Measurements from ENCODE around the gene FRMD4A.

The FRMD4A gene

GRCh38 chr10:14330388-14331061 lies at the start of gene FRMD4A:
TSS of gene FRMD4A (minus strand) at chr10:14330924.
- no peak for DNase-seq

DNA sequence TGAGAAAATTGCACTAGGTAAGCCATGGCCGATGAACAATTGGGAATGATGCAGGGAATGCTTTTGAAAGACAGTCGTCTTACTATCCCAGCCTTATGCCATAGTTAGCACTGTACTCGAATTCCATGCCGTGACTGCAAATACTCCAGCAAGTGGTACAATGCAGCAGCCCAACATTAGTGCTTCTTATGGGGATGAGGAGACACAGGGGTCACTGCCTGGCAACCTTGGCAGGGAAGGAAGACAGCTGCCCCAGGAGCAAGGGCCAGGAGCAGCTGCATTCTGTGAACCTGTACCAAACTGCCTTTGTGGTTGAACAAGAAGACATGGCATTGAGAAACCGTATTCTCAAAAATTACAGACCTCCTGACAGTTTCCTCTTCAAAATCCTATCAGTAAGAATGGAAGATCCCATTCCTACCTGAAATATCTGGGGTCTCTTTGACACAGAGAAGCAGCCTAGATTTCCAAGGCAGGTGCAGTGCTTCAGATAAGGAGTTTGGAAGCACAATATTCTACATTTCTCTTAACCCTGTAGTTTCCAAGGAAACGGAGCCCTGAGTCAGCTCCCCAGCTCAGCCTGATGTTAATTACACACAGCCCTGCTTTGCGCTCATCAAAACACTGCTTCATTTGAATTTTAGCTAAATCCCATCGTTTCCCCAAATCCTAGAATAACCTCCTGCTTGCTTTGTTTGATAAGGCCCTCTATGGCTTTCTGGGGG lies 49.0 kb upstream of the FRMD4A start:
- DNase-seq, result no peak

DNA sequence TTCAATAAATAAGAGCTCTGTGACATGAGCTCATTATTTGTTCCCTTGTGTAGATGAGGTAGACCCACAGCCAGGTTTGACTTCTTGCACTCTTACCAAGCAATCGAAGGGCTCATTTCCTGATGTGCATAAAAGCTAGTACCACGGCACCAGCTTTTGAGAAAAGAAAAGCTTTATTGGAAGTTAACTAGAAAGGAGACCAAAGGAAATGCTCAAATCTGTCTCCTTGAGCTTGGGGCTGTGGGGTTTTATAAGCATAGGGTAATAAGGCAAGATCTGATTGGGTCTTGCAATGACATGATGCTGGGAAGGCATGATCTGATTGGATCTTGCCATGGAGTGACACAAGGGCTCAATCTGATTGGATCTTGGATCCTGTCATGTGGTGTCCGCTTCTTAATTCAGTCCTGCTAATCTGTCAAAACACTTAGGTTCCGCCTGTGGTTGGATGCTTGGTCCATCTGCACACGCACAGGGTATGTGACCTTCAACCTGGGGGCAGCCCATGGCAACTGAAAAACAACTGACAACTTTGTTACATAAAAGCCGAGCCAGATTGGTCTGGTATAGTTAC lies 47.8 kb upstream of the FRMD4A start:
- DNase-seq, result no peak

DNA sequence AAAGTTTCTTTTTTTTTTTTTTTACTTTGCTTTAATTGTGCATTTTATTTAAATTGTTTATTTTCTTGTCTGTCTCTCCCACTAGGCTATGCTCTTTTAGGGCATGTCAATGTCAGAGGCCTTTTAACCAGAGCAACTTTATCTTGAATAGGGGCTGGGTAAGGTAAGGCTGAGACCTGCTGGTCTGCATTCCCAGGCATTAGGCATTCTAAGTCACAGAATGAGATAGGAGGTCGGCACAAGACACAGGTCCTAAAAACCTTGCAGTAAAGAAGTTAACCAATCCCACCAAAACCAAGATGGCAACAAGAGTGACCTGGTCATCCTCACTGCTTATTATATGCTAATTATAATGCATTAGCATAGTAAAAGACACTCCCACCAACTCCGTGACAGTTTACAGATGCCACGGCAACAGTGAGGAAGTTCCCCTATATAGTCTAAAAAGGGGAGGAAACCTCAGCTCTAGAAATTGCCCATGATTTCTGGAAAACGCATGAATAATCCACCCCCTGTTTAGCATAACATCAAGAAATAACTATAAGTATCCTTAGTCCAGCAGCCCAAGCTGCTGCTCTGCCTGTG lies 47.0 kb upstream of the FRMD4A start:
- no peak for DNase-seq

DNA sequence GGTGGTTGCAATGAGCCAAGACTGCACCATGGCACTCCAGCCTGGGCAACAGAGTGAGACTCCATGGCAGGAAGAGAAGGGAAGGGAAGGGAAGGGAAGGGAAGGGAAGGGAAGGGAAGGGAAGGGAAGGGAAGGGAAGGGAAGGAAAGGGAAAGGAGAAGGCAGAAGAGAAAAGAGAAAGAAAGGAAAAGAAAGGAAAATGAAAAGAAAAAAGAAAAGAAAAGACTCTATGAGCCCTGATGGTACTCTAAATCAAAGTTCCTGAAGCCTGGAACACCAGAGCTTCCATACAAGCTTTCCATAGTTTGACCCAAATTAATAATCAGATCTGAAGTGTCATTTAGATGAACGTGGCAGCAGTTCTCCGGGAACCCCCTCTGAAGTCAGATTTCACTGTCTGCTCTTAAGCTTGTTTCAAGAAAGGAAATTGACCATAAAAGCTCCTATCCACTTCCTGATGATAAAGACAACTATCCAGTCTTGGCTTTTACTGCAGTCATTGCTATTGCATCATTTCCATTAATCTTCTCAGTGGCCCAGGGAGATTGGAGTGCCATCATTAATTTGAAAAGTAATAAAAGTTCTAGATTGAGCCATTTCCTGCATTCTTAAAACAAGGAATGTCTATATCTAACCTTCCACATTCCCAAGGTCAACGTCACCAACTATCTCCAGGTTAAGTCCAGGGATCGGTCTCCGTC lies 44.2 kb upstream of the FRMD4A start:
- no peak for DNase-seq

- DNase-seq, result no peak
These were observed 41.9 kb upstream of the FRMD4A start for GRCh38 chr10:14372606-14373005.

- DNase-seq, result no peak
These were observed 40.9 kb upstream of the FRMD4A start for GRCh38 chr10:14371581-14371980.

DNA sequence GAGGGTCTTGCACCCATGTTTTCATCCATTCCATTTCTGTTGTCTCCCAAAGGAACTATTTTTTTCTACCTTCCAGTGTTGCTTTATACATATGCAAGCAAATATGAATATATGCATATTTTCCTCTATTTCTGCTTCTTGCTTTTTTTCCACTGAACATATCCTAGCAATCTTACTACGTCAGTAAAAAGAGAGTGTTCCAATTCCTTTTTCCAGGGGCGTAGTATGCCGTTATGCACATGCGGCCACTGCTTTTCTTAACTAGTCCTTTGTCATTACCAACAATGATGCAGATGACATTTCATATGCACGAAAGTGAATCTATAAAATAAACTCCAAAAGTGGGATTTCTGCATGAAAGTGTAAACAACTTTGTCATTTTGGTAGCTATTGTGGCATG lies 40.2 kb upstream of the FRMD4A start:
- DNase-seq, result no peak

- no peak for DNase-seq
These were observed 39.2 kb upstream of the FRMD4A start for GRCh38 chr10:14369906-14370305.

- no peak for DNase-seq
These were observed 36.0 kb upstream of the FRMD4A start for GRCh38 chr10:14366760-14367159.

- peak; percentile 75 for DNase-seq
These were observed 34.5 kb upstream of the FRMD4A start for GRCh38 chr10:14365266-14365665.

GRCh38 chr10:14362104-14362503 lies 31.4 kb upstream of the FRMD4A start:
- DNase-seq, result no peak

DNA sequence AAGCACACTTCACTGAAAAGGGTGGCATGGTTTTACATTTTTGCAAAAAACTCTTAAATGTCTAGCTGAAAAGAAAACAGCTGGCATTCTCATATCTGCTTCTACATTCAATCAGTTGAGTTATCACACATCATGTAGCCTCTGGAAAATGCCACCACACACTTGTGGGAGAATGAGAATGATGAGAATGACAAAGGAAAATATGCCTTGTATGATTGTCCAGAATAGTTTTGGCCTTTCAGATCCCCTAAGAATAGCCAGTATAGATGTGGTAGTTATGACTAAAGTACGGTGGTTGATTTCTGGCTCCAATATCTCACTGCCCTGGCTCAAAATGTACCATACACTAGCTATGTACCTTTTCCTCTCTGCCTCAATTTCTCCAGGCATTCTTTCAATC lies 30.2 kb upstream of the FRMD4A start:
- DNase-seq, result no peak

GRCh38 chr10:14360515-14360914 lies 29.8 kb upstream of the FRMD4A start:
- DNase-seq, result no peak

GRCh38 chr10:14358886-14359573 lies 28.3 kb upstream of the FRMD4A start:
- peak; percentile 91 for DNase-seq

- peak; percentile 8 for DNase-seq
These were observed 26.2 kb upstream of the FRMD4A start for GRCh38 chr10:14356921-14357320.

GRCh38 chr10:14355750-14356149 lies 25.0 kb upstream of the FRMD4A start:
- DNase-seq, result no peak

- DNase-seq, result no peak
These were observed 22.7 kb upstream of the FRMD4A start for GRCh38 chr10:14353291-14353913.

- DNase-seq, result no peak
These were observed 19.3 kb upstream of the FRMD4A start for GRCh38 chr10:14350006-14350405.

GRCh38 chr10:14349081-14349480 lies 18.4 kb upstream of the FRMD4A start:
- DNase-seq, result no peak

GRCh38 chr10:14345262-14345661 lies 14.5 kb upstream of the FRMD4A start:
- no peak for DNase-seq

DNA sequence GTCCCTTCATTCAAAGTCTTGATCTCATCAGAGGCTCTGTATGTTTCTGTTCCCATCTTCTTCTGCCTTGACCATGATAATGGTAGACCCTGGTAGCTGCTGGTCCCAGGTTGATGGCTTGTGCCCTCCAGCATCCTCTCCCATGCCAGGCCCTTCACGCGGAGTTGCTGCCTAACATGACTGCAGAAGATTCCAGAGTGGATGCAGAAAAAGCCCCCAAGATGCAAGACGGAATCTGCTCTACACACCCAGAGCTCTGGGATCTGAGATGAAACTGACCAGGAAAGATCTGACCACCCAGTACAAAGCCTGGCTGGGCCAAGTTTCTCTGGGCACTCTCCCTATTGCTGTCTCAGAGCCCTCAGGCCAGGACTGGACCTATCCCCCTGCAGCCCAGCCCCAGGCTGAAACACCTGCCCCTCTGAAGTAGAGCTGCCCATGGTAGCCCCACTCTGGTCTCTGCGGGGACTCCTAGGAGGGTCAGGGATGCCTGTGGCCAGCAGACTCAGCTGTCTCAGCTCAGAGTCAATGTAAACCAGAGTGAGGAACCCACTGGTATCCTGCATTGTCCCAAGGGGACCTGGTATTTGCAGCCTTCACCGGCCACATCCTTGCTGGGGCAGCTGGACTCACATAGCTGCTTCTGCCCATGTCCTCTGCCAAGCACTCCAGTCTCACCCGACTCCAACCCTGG lies 9.5 kb upstream of the FRMD4A start:
- DNase-seq, result no peak
